Liver (tissue), 9 donors: ENCODE measurements around the gene WDR82. TPM values are rescaled to one million over a fixed set of nuclear protein-coding genes. Genes with fewer than 3 reads are reported as not detected.

Experiments used
- DNase-seq: peaks from one replicate; pipeline ENCODE4 v3.0.0-alpha.2; 2017; ENCODE audit warnings: low spot score
- H3K27ac ChIP-seq, 2 donors: one replicate each; pipeline ENCODE4 v1.7.0; 2013; ENCODE audit warnings: inconsistent platforms in 2 of 2, low read length in 2 of 2, control low read depth in 1 of 2, low read depth in 1 of 2, mild to moderate bottlenecking in 1 of 2
- H3K27me3 ChIP-seq, 4 donors: one replicate each; pipeline versions ENCODE4 v1.6.1 to v1.7.0; 2013; ENCODE audit warnings: low read length in 3 of 4, inconsistent platforms in 1 of 4, mild to moderate bottlenecking in 1 of 4, moderate library complexity in 1 of 4; ENCODE audit not compliant: control insufficient read depth in 4 of 4, insufficient read depth in 4 of 4
- H3K36me3 ChIP-seq, 4 donors: one replicate each; pipeline versions ENCODE4 v1.6.1 to v1.7.0; 2013; ENCODE audit warnings: low read length in 3 of 4, mild to moderate bottlenecking in 3 of 4, low read depth in 1 of 4, moderate library complexity in 1 of 4; ENCODE audit not compliant: control insufficient read depth in 4 of 4, insufficient read depth in 3 of 4
- H3K4me1 ChIP-seq, 4 donors: one replicate each; pipeline versions ENCODE4 v1.6.1 to v1.7.0; 2013; ENCODE audit warnings: low read length in 3 of 4, mild to moderate bottlenecking in 3 of 4, moderate library complexity in 1 of 4; ENCODE audit not compliant: control insufficient read depth in 4 of 4, insufficient read depth in 4 of 4
- H3K4me3 ChIP-seq, 3 donors: one replicate each; pipeline versions ENCODE4 v1.6.1 to v1.7.0; 2013; ENCODE audit warnings: low read length in 3 of 3, control low read depth in 1 of 3, low read depth in 1 of 3, mild to moderate bottlenecking in 1 of 3
- H3K9ac ChIP-seq, 2 donors: one replicate each; pipeline ENCODE4 v1.7.0; 2013; ENCODE audit warnings: low read length in 2 of 2, mild to moderate bottlenecking in 2 of 2, moderate library complexity in 2 of 2, control low read depth in 1 of 2, low read depth in 1 of 2
- H3K9me3 ChIP-seq, 4 donors: one replicate each; pipeline versions ENCODE4 v1.6.1 to v1.7.0; 2013; ENCODE audit warnings: low read length in 3 of 4; ENCODE audit not compliant: control insufficient read depth in 4 of 4
- CTCF ChIP-seq: fragments of 150-350 bp; IDR thresholded peaks from 2 replicates; pipeline ENCODE4 v1.5.1; 2017; ENCODE audit warnings: improper control_type of control experiment, low read depth, low read length; ENCODE audit not compliant: missing input control
- EGR1 ChIP-seq, 2 donors: IDR thresholded peaks; 2 replicates each; pipeline ENCODE4 v1.6.1; 2016 to 2018; ENCODE audit warnings: antibody characterized with exemption in 2 of 2, low read depth in 2 of 2
- HNF4A ChIP-seq, 2 donors: conservative IDR thresholded peaks; 2 replicates each; pipeline ENCODE4 v1.6.1; 2016; ENCODE audit warnings: antibody characterized with exemption in 2 of 2, mild to moderate bottlenecking in 2 of 2
- JUND ChIP-seq, 2 donors: IDR thresholded peaks; 2 replicates each; pipeline ENCODE4 v1.6.1; 2016; ENCODE audit warnings: antibody characterized with exemption in 2 of 2
- MAX ChIP-seq: IDR thresholded peaks from 2 replicates; pipeline ENCODE4 v1.6.1; 2016; ENCODE audit warnings: antibody characterized with exemption
- REST ChIP-seq: IDR thresholded peaks from 2 replicates; pipeline ENCODE4 v1.6.1; 2016; ENCODE audit warnings: antibody characterized with exemption, mild to moderate bottlenecking
- RXRA ChIP-seq, 2 donors: IDR thresholded peaks; 2 replicates each; pipeline ENCODE4 v1.6.1; 2017 to 2018; ENCODE audit warnings: antibody characterized with exemption in 2 of 2, mild to moderate bottlenecking in 1 of 2
- YY1 ChIP-seq: IDR thresholded peaks from 2 replicates; pipeline ENCODE4 v1.6.1; 2016; ENCODE audit warnings: antibody characterized with exemption, mild to moderate bottlenecking
- ZBTB33 ChIP-seq: IDR thresholded peaks from 2 replicates; pipeline ENCODE4 v1.6.1; 2016; ENCODE audit warnings: antibody characterized with exemption
- WGBS: extraction: QIAGEN DNeasy Blood & Tissue Kit; methylation state at CpG from one replicate; pipeline ENCODE4 v1.1.7; 2013; 5-methylcytosine and 5-hydroxymethylcytosine counted together
- polyA plus RNA-seq, 2 donors: library from polyadenylated mRNA; stranded (reverse) in 1 of 2; unstranded in 1 of 2; fragments of 200-250 nt in 1 of 2; fragments of >200 nt in 1 of 2; fragmentation: Nextera tagmentation in 1 of 2; extraction: Ambion mirVana in 1 of 2; gene quantifications; one replicate each; pipeline versions ENCODE4 v1.2.1 to v1.2.3, GENCODE V29; 2013 to 2015
- total RNA-seq, 2 donors: library from RNA; depleted of rRNA; stranded (reverse); fragments of >200 nt; gene quantifications; one replicate each; pipeline ENCODE4 v1.2.3, GENCODE V29; 2014
- donor health status: healthy.
- donor health status: healthy.
- donor health status: healthy.
- donor health status: healthy.
- donor health status: healthy.

The WDR82 gene
- total and polyA plus RNA-seq, 4 donors: 4.3 to 44.3 (median 25.5) TPM

DNA sequence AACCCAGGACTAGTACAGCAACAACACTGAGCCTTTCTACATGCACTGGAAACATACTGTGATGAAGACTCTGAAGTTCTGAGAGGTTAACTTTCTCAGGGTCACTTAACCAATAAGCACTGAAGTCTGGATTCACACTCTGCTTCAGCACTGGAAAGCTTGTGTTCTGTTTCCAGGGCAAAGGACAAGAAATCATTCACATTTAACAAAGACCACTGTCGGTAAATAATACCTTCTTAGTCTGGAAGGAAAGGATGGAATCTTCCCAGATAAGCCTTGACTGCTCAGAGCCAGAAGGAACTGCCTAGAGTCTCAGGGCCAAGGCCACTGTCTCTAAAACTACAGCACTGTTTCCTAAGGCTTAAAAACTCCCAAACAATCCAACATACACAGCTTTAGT is 4.9 kb upstream of the WDR82 start:
- no peak for DNase-seq
- no peaks in the 10 kb centered on the region for H3K27me3 ChIP-seq
- H3K9me3 ChIP-seq: no peaks in the 10 kb centered on the region
- 53% methylated on average over 1 of the region's 1 CpG for WGBS
- no peak overlapping the region for H3K9ac ChIP-seq
- H3K4me3 ChIP-seq: no peak overlapping the region
- peaks cover 3 to 59% (median 36%) of the 10 kb centered on the region in 4 donors for H3K4me1 ChIP-seq
- no peaks in the 10 kb centered on the region for H3K36me3 ChIP-seq
- no peak for TF ChIP-seq CTCF
- no peak for TF ChIP-seq YY1
- peak; percentile 28 for TF ChIP-seq REST
- no peak for TF ChIP-seq JUND (IDR thresholded peaks at IDR 0.05)
- no peak for TF ChIP-seq MAX
- H3K27ac ChIP-seq: peak overlapping the region; percentile 14 to 70

GRCh38 chr3:52281981-52282801 is 3.7 kb upstream of the WDR82 start:
- no peak overlapping the region for H3K9ac ChIP-seq
- H3K27ac ChIP-seq: peak overlapping the region; percentile 5 to 49
- no peak for DNase-seq
- no peak overlapping the region for H3K4me3 ChIP-seq
- no peaks in the 10 kb centered on the region for H3K27me3 ChIP-seq
- WGBS: 61% methylated on average over 8 of the region's 8 CpGs
- peaks cover 3 to 57% (median 36%) of the 10 kb centered on the region in 4 donors for H3K4me1 ChIP-seq
- TF ChIP-seq HNF4A (conservative IDR thresholded peaks at IDR 0.05) (peak; percentile 27 to 51), EGR1 (IDR thresholded peaks at IDR 0.05; ENCODE audit: low read depth in 2 of 2) (no peak), RXRA (IDR thresholded peaks at IDR 0.05) (peak in 1 of 2 donors; percentile 17), ZBTB33 (no peak)
- no peaks in the 10 kb centered on the region for H3K36me3 ChIP-seq
- no peaks in the 10 kb centered on the region for H3K9me3 ChIP-seq
